Measurements from ENCODE around the gene CASZ1. TPM values are rescaled to one million over a fixed set of nuclear protein-coding genes. Genes with fewer than 3 reads are reported as not detected.

Gene CASZ1
- total RNA-seq, 1 donor from 2014 or later, result 9.2 TPM

- H3K27me3 ChIP-seq (ENCODE audit: control insufficient read depth, insufficient read depth, low read length), result no peaks in the 10 kb centered on the region
- TF ChIP-seq CTCF (IDR thresholded peaks at IDR 0.05; ENCODE audit: insufficient read depth, low read length, severe bottlenecking), result no peak
- H3K36me3 ChIP-seq (ENCODE audit: control insufficient read depth, insufficient read depth, low read length), result peaks cover 5% of the 10 kb centered on the region
- no peak overlapping the region for H3K4me3 ChIP-seq (ENCODE audit: low read depth, low read length)
- FAIRE-seq (no peak), DNase-seq (ENCODE audit: low read depth) (no peak)
Observed at GRCh38 chr1:10722803-10723202, 73.6 kb downstream of the CASZ1 start.

- no peak for TF ChIP-seq CTCF (IDR thresholded peaks at IDR 0.05; ENCODE audit: insufficient read depth, low read length, severe bottlenecking)
- FAIRE-seq (peak; percentile 72), DNase-seq (ENCODE audit: low read depth) (no peak)
Observed at GRCh38 chr1:10721381-10722321, 74.8 kb downstream of the CASZ1 start.

GRCh38 chr1:10720635-10721034, 75.8 kb downstream of the CASZ1 start:
- no peaks in the 10 kb centered on the region for H3K27me3 ChIP-seq (ENCODE audit: control insufficient read depth, insufficient read depth, low read length)
- DNase-seq (ENCODE audit: low read depth), result no peak
- H3K36me3 ChIP-seq (ENCODE audit: control insufficient read depth, insufficient read depth, low read length), result peaks cover 5% of the 10 kb centered on the region
- FAIRE-seq, result no peak
- H3K4me3 ChIP-seq (ENCODE audit: low read depth, low read length), result no peak overlapping the region
- no peak for TF ChIP-seq CTCF (IDR thresholded peaks at IDR 0.05; ENCODE audit: insufficient read depth, low read length, severe bottlenecking)

More at GRCh38 chr1:10721381-10722321, 74.8 kb downstream of the CASZ1 start:
- H3K4me3 ChIP-seq (ENCODE audit: low read depth, low read length), result no peak overlapping the region
- H3K27me3 ChIP-seq (ENCODE audit: control insufficient read depth, insufficient read depth, low read length), result no peaks in the 10 kb centered on the region
- peaks cover 5% of the 10 kb centered on the region for H3K36me3 ChIP-seq (ENCODE audit: control insufficient read depth, insufficient read depth, low read length)

GRCh38 chr1:10718083-10718415, 78.4 kb downstream of the CASZ1 start:
- DNase-seq (ENCODE audit: low read depth) (no peak), FAIRE-seq (no peak)
- Histone ChIP-seq H3K36me3 (ENCODE audit: control insufficient read depth, insufficient read depth, low read length) (peaks cover 5% of the 10 kb centered on the region), H3K27me3 (ENCODE audit: control insufficient read depth, insufficient read depth, low read length) (no peaks in the 10 kb centered on the region), H3K4me3 (ENCODE audit: low read depth, low read length) (no peak overlapping the region)
- no peak for TF ChIP-seq CTCF (IDR thresholded peaks at IDR 0.05; ENCODE audit: insufficient read depth, low read length, severe bottlenecking)

- no peaks in the 10 kb centered on the region for H3K27me3 ChIP-seq (ENCODE audit: control insufficient read depth, insufficient read depth, low read length)
- TF ChIP-seq CTCF (IDR thresholded peaks at IDR 0.05; ENCODE audit: insufficient read depth, low read length, severe bottlenecking), result no peak
- no peak overlapping the region for H3K4me3 ChIP-seq (ENCODE audit: low read depth, low read length)
- no peak for FAIRE-seq
- H3K36me3 ChIP-seq (ENCODE audit: control insufficient read depth, insufficient read depth, low read length), result peaks cover 3% of the 10 kb centered on the region
- no peak for DNase-seq (ENCODE audit: low read depth)
Observed at GRCh38 chr1:10717296-10718082, 79.0 kb downstream of the CASZ1 start.

Data from bronchial epithelial cell (primary cell).